NCI-H524 (cell line): Measurements from ENCODE around the gene IQCK.
"Not testable (repeated sequence)": the region's sequence is repeated elsewhere in the genome, so short reads cannot be mapped to it uniquely, and the experiment has no call there.

ENCODE experiments used
- DNase-seq, 2 experiments: peaks; one replicate each; lab custom pipeline; 2025; lab: John Stamatoyannopoulos, UW

IQCK gene

DNA sequence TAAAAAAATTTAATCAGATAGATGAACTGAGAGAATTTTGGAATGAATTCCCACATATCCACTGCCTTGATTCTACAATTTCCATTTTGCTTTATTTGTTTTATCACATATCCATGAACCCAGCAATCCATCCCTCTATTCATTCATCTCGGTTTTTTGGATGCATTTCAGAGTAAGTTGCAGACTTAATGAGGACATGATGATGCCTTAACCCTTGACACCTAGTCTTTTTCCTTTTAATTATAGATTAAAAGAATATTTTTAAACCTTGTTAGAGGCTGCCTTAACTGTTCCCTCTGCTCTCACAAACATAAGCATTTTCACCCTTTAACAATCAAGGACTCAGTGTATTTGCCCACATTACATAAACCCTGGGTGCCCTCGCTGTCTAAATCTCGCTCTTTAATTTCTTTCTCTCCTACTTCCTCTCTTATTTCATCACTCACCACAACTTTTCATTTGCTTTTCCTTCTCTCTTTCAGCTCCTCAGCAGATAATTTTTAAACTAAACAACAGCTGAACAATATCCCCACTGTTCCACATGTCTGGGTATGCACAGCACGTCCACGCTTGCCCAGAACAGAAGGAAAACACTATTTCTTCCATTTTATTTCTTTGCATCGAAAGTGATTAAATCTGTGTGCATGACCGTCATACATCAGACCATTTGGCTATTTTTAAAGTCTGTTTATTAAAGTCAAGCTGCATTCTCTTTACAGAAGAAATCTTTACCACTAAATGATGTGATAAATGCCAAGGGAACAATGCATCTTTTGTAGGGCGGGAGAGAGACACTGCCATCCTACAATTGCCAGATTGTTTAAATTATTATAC lies 39.9 kb downstream of the IQCK start:
- DNase-seq: no peak

DNA sequence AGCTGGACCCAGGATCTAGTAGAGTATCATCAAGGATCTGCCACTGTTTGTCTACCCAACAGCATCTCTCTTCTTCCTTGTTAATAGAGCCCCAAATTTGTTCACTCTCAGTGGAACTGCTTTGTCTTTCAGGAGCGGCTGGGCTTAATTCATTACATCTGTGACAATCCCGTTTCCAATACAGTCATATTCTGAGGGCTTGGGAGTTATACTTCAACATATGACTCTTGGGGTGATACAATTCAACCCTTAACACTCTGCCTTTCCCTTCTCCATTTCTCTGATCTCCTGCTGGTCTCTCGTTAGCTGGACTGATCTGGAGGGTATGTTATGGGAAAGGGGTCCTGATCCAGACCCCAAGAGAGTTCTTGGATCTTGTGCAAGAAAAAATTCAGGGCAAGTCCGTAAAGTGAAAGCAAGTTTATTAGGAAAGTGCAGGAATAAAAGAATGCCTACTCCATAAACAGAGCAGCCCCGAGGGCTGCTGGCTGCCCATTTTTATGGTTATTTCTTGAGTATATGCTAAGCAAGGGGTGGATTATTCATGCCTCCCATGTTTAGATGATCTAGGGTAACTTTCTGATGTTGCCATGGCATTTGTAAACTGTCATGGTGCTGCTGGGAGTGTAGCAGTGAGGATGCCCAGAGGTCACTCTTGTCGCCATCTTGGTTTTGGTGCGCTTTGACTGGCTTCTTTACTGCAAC lies 42.4 kb downstream of the IQCK start:
- DNase-seq: no peak

DNA sequence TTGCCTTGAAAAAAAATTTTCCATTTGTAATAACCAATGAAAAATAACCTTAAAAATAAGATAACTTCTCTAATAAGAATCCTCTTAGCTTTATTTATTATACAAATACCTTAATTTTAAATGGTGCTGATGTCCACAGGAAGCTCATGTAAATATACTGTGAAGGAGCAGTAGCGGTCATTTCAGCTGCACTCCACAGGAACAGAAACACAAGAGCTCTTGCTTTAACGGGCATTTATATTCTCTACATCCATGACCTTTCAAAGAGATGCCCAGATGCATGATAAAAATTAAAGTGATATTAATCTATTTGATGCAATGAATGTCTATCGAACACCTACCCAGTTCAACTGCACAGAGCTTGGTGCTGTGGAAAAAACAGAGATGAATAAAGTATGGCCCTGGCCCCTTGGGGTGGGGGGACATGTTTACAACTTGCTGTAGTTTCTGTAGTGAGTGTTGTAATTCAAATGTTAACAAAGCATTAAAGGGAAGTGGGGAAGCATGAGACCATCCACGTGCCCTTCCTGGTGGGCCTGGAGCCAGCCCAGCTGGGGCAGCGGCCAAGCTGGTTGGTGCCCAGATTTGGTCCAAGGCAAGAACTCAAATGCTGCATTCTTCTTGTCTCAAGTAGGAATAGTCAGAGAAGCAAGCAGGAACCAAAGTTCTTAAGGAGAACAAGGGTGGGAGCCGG lies 47.9 kb downstream of the IQCK start:
- DNase-seq: no peak

DNA sequence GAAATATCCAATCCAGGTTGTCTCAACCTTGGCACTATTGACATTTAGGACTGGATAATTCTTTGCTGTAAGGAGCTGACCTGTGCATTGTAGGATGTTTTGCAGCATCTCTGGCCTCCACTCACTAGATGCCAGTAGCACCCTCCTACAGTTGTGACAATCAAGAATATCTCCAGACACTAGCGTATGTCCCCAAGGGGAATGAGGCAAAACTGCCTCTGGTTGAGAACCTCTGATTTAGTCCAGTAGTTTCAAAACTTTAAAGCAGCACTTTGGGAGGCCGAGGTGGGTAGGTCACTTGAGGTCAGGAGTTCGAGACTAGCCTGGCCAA lies 48.4 kb downstream of the IQCK start:
- DNase-seq: no peak

DNA sequence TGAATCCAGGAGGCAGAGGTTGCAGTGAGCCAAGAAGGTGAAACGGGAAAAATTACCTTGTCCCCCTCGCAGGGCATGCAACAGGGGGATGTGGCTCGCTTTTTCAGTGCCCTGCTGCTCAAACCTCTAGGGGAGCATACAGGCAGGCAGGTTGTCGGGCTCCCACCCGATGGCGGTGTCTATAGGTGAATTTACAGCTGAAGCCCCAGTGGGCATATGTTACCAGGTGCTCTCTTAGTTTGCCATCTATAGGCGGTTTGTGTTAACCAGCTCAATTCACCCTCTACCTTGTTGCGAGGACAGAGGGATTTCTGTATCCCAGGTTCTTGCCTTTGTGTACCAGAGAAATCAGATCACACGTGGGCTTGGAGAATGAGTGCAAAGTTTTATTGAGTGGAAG lies 48.9 kb downstream of the IQCK start:
- DNase-seq: no peak

DNA sequence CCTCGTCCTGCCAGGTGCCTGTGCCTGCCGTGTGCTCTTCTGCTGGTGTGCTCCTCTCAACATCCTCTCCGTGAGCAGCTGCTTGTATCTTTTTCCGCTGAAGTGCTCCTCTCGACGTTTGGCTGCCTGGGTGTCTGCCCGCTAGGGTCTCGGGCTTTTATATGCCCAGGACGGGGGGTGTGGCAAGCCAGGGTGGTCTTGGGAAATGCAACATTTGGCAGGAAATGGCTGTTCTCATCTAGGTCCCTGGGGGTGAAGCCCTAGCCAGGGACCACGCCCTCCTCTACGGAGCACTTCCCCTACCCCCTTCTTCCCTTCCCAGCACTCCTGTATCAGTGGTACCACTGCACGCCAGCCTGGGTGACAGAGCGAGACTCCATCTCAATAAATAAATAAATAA lies 49.4 kb downstream of the IQCK start:
- DNase-seq: no peak

DNA sequence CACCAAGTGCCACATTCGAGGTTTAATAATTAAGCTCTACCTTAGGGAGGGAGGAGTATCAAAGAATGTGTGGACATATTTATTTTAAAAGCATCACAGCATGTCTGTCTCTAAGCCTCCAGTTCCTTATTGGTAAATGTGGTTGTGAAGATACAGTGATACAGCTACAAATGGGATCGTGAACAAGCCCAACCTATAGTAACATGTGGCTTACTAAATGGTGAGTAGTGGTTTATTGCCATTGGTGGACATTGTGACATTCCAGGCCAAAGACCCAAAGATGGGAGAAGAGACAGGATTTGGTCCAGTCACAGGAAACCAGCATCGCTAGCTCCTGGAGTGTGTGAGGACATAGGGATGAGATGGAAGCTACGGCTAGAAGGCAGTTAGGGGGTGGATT lies 51.2 kb downstream of the IQCK start:
- DNase-seq: no peak

DNA sequence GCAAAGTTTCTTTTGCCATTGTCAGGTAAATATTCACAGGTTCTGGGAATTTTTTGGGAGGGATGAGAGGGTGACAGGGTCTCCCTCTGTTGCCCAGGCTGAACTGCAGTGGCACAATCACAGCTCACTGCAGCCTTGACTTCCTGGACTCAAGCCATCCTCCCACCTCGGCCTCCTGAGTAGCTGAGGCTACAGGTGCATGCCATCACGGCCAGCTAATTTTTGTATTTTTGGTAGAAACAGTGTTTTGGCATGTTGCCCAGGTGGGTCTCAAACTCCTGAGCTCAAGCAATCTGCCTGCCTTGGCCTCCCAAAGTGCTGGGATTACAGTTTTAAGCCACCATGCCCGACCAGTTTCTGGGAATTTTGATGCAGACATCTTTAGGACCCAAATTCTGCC lies 53.0 kb downstream of the IQCK start:
- no peak for DNase-seq

DNA sequence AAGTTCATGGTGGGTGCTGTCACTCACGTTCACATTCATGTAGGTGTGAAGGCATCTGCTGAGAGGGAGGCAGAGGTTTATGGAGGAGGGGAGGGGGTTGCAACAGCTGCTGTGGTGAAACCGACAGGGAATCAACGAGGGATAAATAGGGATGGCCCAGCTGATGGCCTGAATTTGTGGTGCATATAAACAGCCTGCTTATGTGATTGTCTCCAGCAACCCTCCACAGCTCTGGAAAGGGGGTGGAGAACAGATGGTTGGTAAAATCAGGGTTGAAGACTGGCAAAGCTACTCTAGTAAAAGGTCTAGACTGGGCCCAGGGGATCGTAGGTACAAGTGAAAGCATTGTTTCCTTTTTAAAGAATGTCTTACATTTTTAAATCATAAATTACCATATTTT lies 53.7 kb downstream of the IQCK start:
- DNase-seq: peak; percentile 93 to 97

DNA sequence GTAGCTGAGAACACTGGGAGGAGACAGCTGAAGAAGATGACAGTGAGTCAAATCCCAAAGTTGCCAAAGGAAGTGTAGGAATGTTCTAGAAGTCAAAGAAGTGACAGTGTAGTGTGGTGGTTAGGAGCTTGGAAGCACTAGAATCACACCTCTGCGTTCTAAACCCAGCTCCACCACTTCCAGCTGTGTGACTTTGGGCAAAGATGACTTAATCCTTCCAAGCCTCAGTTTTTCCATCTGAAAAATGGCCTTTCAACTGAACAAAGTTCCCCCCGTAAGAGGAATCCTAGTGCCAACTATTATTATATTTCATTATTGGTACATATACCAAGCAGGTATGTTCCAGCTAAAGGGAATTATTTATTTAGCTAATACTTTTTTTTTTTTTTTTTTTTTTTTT lies 56.0 kb downstream of the IQCK start:
- no peak for DNase-seq

DNA sequence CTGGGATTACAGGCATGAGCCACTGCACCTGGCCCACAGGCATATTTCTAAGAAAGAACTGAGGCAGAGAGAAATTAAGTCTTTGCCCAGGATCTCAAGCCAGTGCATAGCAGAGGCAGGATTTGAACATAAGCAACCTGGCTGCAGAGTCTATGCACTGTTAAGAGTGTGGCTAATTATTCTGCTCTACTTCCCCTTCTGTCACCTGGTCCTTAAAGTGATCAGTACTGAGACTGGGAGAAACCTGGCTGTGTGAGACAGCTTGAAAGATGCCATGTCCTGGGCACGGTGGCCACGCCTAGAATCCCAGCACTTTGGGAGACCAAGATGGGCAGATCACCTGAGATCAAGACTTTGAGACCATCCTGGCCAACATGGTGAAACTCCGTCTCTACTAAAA lies 58.1 kb downstream of the IQCK start:
- DNase-seq: no peak

DNA sequence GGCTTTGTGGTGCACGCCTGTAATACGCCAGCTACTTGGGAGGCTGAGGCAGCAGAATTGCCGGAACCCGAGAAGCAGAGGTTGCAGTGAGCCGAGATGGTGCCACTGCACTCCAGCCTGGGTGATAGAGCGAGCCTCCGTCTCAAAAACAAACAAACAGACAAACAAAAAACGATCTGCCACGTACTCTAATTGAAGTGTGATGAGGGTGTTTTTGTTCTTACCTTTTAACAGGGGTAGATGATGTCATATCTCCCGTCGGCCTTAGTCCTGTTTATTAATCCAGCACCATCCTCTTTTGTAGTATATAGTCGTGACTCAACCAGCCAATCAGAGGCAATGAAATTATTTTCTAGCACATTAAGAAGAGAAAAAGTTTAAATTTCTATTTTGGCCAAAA lies 58.5 kb downstream of the IQCK start:
- DNase-seq: no peak

DNA sequence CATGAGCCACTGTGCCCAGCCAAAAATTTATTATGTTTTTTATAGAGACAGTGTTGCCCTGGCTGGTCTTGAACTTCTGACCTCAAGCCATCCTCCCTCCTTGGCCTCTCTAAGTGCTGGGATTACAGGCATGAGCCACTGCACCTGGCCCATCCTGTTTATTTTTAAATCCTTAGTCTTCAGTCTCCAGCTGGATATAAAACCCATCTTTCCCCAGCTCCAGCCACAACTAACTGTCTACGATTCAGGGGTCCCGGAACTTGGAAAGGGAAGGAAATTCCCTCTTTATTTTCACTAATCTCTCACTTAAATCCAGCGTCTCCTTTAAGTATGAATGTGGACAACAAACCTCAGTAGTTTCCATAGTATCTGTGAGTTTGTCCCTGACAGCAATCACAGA lies 62.2 kb downstream of the IQCK start:
- DNase-seq: no peak

DNA sequence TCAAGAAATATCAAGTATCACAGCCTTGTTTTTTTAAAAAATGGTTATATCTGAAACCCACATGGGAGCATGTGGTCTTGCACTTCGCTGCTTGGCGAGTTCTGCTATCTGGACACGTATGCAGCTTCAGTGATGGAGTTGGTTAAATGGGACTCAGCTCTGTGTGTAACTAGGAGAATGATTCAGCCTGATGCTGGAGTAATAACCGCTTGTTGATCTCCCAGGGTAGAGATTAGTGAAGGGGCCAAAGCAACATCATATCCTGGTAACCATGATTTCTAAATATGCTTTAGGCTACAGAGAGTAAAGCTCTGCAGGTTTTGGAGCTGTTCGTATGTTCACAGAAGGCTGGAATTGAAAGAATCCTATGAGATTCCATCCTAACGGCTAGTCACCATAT lies 63.2 kb downstream of the IQCK start:
- DNase-seq: no peak

DNA sequence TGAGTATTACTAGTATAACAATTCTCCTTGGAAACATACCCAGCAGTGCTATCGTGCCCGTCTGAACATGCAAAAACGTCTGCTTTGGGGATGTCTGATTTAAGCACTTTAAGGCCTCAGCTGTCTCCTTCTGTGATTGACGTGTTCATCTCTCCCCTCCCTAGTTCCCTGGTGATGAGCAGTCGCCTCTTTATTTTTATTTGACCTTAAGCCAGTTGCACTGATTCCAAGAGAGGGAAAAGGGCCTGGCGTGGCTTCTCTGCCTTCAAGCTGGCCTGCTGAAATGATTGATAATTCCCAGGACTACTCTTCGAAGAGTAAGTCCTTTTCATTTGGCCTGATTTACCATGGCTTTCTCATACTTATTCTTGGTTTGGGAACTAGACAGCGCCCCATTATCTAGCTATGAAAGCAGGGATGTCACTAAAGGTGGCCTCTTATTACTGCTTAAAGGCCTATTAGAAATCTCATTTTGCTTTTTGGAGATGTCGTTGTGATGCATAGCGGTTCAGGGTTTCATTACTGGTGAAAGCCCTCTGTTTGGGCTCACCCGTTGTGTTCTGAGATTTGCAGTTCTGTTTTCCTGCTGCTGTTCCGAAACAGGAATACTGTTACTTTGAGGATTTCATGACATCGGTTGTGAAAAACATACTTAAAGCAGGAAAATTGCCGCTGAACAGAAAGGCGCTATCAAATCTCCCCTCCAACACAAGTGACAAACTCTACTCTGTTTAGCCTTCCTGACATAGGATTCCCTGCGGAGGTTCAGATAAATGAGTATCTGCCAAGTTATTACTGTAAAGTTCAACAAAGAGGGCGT lies 65.5 kb downstream of the IQCK start:
- DNase-seq: no peak

DNA sequence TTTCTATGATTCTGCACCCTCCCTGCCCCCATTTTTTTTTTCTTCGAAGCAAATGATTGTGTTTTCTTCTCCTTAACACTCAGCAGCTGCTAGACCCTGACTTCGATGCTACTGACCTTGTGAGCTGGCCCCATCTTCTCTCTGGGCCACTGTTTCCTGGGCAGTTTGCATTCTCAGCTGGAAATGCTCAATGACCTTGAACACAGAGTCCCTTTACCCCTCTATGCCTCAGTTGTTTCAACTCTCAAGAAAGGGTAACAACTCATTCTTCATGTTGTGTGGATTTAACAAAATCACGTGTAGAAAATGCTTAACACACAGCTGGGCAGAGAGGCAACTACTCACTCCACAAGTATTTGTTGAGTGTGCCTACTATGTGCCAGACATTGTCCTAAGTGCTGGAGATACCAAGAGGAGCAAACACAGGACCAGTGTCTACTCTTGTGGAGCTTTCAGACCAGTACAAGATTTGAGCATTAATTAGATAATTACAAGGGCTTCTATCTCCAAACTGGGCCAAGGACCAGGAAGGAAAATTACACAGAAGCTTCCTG lies 66.2 kb downstream of the IQCK start:
- no peak for DNase-seq

DNA sequence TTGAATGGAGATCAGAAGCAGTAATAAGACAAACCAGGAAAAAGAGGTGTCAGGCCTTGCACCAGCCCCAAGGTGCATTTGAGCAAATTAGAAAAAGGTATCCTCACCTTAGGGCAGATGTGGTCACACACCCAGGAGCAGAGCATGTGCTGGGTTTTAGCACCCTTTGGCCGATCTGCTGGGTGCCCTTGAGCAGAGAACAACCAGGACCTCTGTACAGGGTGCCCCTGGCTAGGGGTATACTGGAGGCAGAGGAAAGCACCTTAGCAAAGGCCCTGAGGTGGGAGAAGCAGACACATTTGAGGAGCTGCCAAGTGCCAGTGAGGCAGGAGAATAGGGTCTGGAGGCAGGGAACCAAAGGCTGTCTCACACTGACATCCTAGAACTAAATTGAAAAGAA lies 67.0 kb downstream of the IQCK start:
- DNase-seq: no peak

DNA sequence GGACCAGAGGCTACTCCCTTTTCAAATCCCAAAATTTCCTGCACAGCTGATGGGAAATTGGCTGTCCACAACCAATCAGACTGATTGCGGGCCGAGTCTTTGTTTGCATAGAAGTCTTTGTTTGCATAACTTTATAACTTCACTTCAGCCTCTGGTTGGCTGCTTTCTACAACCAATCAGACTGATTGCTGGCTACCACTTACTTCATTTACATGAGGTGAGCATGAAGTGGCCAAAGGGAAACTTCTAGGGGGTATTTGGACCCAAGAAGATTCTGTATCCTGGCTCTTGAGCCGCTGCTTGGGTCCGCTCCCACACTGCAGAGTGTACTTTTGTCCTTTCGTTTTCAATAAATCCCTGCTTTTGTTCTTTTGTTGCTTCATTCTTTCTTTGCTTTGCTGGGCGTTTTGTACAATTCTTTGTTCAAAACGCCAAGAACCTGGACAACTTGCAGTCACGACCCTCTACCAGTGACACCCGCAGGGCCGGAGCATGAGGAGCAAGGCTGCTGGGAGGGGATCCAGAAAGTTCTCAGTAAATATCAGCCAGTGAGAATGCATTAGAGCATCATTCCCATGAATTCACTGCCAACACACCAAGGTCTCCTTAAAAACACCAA lies 67.5 kb downstream of the IQCK start:
- DNase-seq: no peak

DNA sequence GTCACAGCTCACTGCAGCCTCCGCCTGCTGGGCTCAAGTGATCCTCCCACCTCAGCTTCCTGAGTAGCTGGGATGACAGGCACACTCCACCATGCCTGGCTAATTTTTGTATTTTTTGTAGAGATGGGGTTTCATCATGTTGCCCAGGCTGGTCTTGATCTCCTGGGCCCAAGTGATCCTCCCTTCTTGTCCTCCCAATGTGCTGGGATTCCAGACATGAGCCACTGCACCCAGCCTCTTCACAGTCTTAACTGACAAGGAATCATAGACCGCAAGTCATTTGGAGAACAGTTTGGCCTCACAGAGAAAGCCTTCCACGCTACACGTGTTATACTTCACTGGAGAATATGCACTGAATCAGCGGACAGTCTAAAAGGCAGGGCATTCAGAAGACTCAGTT lies 83.3 kb downstream of the IQCK start:
- DNase-seq: not testable (repeated sequence)

DNA sequence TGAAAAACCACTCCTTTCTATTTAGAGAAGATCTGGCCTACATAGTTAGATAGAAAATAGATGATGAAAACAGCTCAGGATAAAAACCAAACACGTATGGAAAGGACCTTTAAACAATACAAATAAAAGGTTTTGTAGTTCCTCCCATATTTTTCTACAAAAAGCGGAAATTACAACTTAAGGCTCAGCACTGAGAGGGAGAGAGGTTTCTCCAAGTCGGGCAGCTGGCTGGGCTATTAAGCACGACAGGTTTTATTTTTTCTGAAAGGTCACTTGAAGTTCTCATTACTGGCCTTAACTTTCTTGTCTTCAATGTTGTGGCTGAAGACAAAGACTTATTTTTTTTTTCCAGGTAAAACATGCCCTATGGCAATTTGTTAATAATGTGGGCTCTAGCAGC lies 83.8 kb downstream of the IQCK start:
- DNase-seq: not testable (repeated sequence)

DNA sequence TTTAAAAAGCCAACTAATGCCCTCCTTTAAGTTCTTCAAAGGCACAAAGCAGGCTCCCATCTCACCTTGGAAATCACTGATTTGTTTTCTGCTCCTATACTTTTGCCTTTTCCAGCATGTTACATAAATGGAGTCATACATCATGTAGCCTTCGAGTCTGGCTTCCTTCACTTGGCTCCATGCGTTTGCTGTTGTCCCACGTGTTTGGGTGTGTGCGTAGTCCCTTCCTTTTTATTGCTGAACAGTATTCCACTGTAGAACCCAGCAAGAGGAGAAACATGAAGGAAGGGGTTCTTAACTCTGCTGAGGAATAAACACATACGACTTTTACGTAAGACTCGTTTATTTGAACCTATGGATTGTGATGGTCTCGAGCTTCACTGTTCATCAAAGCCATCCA lies 84.5 kb downstream of the IQCK start:
- no peak for DNase-seq
